Measurements from ENCODE around the gene SNRK.

The SNRK gene

DNA sequence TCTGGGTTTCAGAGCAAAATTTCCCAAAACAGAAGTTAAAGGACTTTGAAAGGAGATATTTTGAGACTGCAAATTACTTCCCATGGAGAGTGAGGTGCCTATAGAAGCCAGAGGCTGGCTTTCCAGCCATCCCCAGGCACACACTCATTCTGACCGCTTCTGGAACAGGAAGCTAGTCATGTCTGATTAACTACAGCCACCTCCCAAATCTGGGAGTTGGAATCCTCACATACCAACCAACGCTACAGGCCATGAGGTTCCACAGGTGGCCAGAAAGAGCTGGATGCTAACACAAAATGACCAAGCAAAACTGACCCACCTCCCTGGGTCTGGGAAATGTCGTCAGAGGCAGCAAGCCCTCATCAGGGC is 87.2 kb downstream of the SNRK start:
- TF ChIP-seq POLR2AphosphoS5 (IDR thresholded peaks at IDR 0.05; ENCODE audit: low read depth, low read length), result no peak
- TF ChIP-seq TAF1 (IDR thresholded peaks at IDR 0.05; ENCODE audit: borderline replicate concordance, insufficient read depth, low read length), result no peak
- no peak for TF ChIP-seq SIN3A (IDR thresholded peaks at IDR 0.05; ENCODE audit: borderline replicate concordance, insufficient read depth, low read length)
- TF ChIP-seq REST (IDR thresholded peaks at IDR 0.05; ENCODE audit: insufficient read depth in 1 of 2, low read depth in 2 of 2, low read length in 2 of 2), result no peak
- TF ChIP-seq FOXP2 (optimal IDR thresholded peaks at IDR 0.05; ENCODE audit: borderline replicate concordance, extremely low read depth, extremely low read length, insufficient read depth), result no peak

DNA sequence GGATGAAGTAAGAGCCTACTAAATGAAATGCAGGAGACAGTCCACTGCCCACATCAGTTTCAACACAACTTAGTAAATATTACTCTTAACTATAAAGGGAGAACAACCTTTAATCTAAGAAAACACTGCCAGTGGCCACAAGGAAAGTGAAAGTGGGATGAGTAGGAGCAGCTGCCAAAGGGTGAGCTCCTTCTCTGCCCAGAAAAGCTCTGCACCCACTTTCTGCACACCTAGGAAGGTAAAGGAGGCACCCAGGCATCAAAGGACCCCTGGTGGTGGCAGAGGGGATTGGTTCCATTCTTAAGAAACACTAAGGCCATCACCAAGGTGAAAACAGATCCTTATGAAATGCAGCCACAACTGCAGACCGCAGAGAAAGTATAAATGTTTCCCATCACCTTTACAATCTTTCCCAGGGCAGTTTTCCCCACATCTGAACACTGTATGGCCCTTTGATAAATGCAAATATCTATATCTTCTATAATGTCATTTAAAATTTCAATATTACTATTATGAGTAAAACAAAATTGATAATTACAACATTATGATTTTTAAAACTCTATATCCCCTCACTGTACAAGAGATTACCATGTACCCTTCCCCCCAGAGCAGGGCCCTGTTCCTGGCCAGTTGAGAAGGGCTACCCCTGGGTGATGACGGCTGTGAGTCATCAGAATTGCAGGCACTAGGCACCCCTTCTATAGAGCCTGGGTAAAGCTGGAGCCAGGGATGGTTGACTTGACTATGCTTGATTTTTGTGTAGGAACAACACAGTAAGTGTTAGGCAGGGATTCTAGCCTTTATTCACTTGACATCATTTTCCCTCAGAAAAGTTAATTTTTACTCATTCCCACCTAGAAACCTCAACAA is 92.0 kb downstream of the SNRK start:
- no peak for TF ChIP-seq SIN3A (IDR thresholded peaks at IDR 0.05; ENCODE audit: borderline replicate concordance, insufficient read depth, low read length)

DNA sequence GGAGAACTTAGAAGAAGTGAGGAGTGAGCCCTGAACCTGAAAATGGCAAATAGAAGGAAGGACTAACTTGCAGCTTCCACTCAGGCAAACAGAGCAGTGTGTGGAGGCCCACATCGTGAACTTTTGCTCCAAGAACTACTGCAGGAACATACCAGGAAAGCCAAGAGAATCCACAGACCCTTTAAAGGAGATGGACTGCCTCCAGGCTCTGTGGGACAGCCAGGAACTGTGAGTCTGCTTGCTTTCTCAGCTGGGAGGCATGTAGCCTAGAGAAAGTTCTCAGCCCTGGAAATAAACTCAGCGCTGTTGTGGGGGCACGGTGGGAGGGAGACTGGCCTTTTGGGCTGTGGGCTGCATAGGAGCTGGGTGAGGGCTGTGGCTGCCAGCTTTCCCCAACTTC is 93.0 kb downstream of the SNRK start:
- TF ChIP-seq SIN3A (IDR thresholded peaks at IDR 0.05; ENCODE audit: borderline replicate concordance, insufficient read depth, low read length) (no peak), REST (IDR thresholded peaks at IDR 0.05; ENCODE audit: insufficient read depth in 1 of 2, low read depth in 2 of 2, low read length in 2 of 2) (no peak), FOXP2 (optimal IDR thresholded peaks at IDR 0.05; ENCODE audit: borderline replicate concordance, extremely low read depth, extremely low read length, insufficient read depth) (no peak), POLR2AphosphoS5 (IDR thresholded peaks at IDR 0.05; ENCODE audit: low read depth, low read length) (no peak), TAF1 (IDR thresholded peaks at IDR 0.05; ENCODE audit: borderline replicate concordance, insufficient read depth, low read length) (no peak)

DNA sequence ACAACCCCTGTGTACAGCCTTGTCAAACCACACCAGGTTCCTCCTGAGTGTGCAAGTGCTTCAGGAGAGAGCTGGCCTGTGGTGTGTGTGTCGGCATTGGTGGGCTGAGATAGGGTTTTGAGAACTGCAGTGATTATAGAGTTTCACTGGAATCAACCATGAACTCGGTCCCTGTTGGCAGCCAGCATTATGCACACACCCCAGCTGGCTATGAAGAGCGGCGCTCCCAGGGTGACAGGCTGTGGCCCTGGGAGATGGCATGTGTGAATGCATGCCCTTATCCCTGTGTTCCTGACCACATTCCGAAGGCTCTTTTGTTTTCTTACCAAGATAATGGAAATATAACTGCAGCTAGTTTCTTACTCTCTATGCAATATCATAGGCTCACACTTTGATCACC is 101.8 kb downstream of the SNRK start:
- TF ChIP-seq SIN3A (IDR thresholded peaks at IDR 0.05; ENCODE audit: borderline replicate concordance, insufficient read depth, low read length) (no peak), REST (IDR thresholded peaks at IDR 0.05; ENCODE audit: insufficient read depth in 1 of 2, low read depth in 2 of 2, low read length in 2 of 2) (no peak), POLR2AphosphoS5 (IDR thresholded peaks at IDR 0.05; ENCODE audit: low read depth, low read length) (no peak)

GRCh38 chr3:43388915-43389314 is 102.6 kb downstream of the SNRK start:
- TF ChIP-seq TAF1 (IDR thresholded peaks at IDR 0.05; ENCODE audit: borderline replicate concordance, insufficient read depth, low read length) (no peak), SIN3A (IDR thresholded peaks at IDR 0.05; ENCODE audit: borderline replicate concordance, insufficient read depth, low read length) (no peak), REST (IDR thresholded peaks at IDR 0.05; ENCODE audit: insufficient read depth in 1 of 2, low read depth in 2 of 2, low read length in 2 of 2) (no peak), FOXP2 (optimal IDR thresholded peaks at IDR 0.05; ENCODE audit: borderline replicate concordance, extremely low read depth, extremely low read length, insufficient read depth) (no peak), POLR2AphosphoS5 (IDR thresholded peaks at IDR 0.05; ENCODE audit: low read depth, low read length) (no peak)

Data from PFSK-1 (cell line).